DMS 273 (cell line): ENCODE measurements around the gene ALOX12B.
A peak's percentile ranks its signal among the peaks of the same experiment; 100 is the strongest.
"Not testable (repeated sequence)": the region's sequence is repeated elsewhere in the genome, so short reads cannot be mapped to it uniquely, and the experiment has no call there.

Experiments
- DNase-seq: peaks from one replicate; lab custom pipeline; 2025; ENCODE audit not compliant: unreplicated experiment; lab: John Stamatoyannopoulos, UW

Gene ALOX12B

DNA sequence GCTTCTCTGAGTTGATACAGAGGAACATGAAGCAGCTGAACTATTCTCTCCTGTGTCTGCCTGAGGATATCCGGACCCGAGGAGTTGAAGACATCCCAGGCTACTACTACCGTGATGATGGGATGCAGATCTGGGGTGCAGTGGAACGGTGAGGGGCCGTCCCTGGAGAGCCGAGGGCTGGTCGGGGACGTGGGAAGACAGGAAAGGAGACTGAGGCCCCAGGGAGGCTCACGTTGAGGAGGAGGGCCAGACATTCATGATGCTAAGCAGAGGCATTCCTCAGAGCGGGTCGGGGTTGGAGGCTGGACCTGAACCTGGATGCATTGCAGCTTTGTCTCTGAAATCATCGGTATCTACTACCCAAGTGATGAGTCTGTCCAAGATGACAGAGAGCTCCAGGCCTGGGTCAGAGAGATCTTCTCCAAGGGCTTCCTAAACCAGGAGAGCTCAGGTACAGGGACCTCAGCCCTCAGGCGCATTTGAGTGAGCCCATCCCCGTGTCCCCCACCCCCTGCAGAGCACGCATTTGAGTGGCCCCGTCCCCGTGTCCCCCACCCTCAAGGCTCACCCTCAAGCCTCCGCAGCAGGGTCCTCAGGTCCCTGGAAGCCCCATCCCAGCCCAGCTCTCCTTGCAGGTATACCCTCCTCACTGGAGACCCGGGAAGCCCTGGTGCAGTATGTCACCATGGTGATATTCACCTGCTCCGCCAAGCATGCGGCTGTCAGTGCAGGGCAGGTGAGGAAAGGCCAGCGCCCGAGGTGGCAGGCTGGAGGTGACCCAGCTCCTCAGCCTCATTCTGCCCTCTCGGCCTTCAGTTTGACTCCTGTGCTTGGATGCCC lies 40.4 kb downstream of the ALOX12B start:
- no peak for DNase-seq

GRCh38 chr17:8046306-8046928 lies 41.1 kb downstream of the ALOX12B start:
- no peak for DNase-seq

- no peak for DNase-seq
Measured at GRCh38 chr17:8044819-8045810, 42.4 kb downstream of the ALOX12B start.

GRCh38 chr17:8041979-8042378 lies 45.5 kb downstream of the ALOX12B start:
- no peak for DNase-seq

DNA sequence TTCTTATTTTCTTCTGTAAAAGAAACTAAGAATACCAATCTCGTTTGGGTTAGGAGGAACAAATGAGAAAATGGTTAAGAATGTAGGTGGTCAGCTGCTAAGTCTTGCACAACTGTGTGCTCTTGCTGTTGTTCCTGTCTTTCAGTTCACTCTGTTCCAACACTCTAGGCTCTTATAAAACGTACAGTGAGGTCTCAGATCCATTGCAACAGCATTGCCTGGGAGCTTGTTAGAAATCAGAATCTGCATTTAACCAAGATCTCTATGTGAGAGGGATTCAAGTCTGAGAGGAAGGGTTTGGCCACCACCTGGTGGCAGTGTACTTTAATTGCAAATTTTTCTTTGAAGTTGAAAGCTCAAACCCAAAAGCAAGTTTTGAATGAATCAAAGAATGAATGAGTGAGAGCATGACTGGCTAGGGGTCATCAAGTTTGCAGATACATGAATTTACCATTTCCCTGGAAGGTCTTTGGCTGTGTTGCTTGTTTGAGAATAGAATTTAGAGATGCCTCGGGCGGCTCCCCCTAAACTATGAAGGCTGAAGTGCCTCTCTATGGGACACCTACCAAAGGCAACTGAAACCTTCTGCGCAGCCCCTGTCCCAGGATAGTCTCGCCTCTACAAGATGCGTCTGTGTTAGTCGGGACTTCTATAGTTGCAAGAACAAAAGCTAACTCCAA lies 46.1 kb downstream of the ALOX12B start:
- DNase-seq, result peak; percentile 64

DNA sequence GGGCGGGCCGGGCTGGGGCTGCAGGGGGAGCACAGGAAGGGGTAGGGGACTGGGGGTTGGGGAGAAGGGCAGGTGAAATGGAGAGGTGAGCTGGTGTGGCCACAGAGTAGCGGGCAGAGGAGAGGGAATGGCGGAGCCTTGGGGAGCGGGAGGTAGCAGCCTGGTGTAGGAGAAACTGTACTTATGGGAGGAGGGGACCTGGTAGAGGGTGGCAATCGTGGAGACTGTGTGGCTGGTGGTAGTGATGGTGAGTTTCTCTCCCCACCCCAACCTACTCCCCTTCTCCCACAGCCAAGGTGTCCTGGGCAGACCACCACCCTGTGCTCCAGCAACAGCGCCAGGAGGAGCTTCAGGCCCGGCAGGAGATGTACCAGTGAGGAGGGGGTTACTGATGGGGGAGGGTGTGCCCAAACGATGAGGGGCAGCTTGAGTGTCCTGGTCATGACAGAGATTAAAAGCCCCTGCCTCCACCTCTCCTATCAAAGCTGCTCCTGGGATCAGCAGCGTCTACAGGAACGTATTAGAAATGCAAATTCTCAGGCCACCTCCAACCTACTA lies 47.8 kb downstream of the ALOX12B start:
- no peak for DNase-seq

DNA sequence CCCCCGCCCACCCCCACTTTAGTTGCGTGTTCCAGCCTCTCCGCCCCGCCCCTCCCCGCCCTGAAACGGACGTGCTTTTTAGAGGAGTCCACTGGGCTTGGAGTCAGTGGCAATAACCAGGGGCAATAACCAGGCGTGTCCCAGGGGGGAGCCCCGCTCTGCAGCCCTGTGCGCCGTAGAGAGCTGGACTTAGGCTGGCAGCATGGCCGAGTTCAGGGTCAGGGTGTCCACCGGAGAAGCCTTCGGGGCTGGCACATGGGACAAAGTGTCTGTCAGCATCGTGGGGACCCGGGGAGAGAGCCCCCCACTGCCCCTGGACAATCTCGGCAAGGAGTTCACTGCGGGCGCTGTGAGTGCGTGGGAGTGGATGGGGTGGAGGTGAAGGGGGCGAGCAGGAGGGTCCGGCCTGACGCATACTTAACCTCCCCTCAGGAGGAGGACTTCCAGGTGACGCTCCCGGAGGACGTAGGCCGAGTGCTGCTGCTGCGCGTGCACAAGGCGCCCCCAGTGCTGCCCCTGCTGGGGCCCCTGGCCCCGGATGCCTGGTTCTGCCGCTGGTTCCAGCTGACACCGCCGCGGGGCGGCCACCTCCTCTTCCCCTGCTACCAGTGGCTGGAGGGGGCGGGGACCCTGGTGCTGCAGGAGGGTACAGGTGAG lies 48.4 kb downstream of the ALOX12B start, which contains the start of gene ALOX15B:
Gene ALOX15B (plus strand): TSS at position 106 of the 657 bp plus-strand sequence. CDS start 97 bp downstream, at position 203.
- no peak for DNase-seq

GRCh38 chr17:8032442-8032841 lies 55.1 kb downstream of the ALOX12B start:
- DNase-seq, result no peak

DNA sequence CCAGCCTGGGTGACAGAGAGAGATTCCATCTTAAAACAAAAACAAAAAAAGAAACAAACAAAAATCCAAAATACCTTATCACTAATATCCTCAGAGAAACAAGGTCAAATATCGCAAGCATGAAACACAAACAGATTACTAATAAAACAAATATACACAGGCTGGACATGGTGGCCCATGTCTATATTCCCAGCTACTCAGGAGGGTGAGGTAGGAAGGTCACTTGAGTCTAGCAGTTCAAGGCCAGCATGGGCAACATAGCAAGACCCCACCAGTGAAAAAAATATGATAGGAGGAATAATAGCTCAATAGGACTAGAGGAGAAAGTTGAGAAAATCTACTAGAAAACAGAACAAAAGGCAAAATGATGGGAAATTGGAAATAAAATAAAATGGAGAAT lies 55.6 kb downstream of the ALOX12B start:
- no peak for DNase-seq

- no peak for DNase-seq
Measured at GRCh38 chr17:8031261-8031661, 56.3 kb downstream of the ALOX12B start.

- DNase-seq, result no peak
Measured at GRCh38 chr17:8029121-8029520, 58.4 kb downstream of the ALOX12B start.

- no peak for DNase-seq
Measured at GRCh38 chr17:8025176-8025911, 62.2 kb downstream of the ALOX12B start.

- not testable (repeated sequence) for DNase-seq
Measured at GRCh38 chr17:8024161-8024560, 63.4 kb downstream of the ALOX12B start.
